HCT116 (cell line): ENCODE measurements around the gene LMAN1L. TPM values are rescaled to one million over a fixed set of nuclear protein-coding genes. Genes with fewer than 3 reads are reported as not detected.

Experiments used
- ATAC-seq: fragments of 200-7000 bp; cut with Tn5 transposase; 2 replicates; pipeline ENCODE4 v1.9.1; 2020; ENCODE audit warnings: mild to moderate bottlenecking, moderate library complexity
- BruUV-seq: library from RNA; stranded (reverse); fragments of 400-500 nt; replicated peaks from 2 replicates; lab custom pipeline; 2021; lab: Mats Ljungman, UMichigan
- CTCF ChIA-PET: fragments of 300-600 bp; sonication (Branson Sonifier 250); formaldehyde crosslinking; loops from one replicate; lab custom pipeline; 2021; ENCODE audit warnings: antibody characterized with exemption; lab: Charles Lee
- POLR2A ChIA-PET: fragments of 300-600, 350-600 bp; sonication (Branson Sonifier 250); formaldehyde crosslinking; loops from one replicate; lab custom pipeline; 2021; ENCODE audit warnings: antibody characterized with exemption; lab: Charles Lee
- RAD21 ChIA-PET, 2 experiments: fragments of 300-600 bp; sonication (Branson Sonifier 250); formaldehyde crosslinking; loops; one replicate each; lab custom pipeline; 2023; ENCODE audit warnings: low total read pairs in 2 of 2; ENCODE audit not compliant: uncharacterized antibody in 2 of 2, unreplicated experiment in 2 of 2, low non-redundant PET in 1 of 2; lab: Charles Lee
- DNase-seq: peaks from one replicate; pipeline ENCODE4 v3.0.0-alpha.2; 2010; ENCODE audit warnings: low read depth, low spot score
- H2AFZ ChIP-seq: fragments of 200-600 bp; shearing (Covaris generic), sonication (generic); 2 replicates; pipeline ENCODE4 v1.6.1; 2017; ENCODE audit warnings: low read depth, mixed run types, mixed read lengths, antibody characterized with exemption, low read length; ENCODE audit not compliant: poor library complexity, severe bottlenecking
- H3K27ac ChIP-seq: 2 replicates; pipeline ENCODE4 v1.5.1; 2012; ENCODE audit warnings: low read depth, low read length
- H3K27me3 ChIP-seq: fragments of 200-600 bp; sonication (generic); 2 replicates; pipeline ENCODE4 v1.6.1; 2016; ENCODE audit warnings: mixed run types, low read length, mixed read lengths; ENCODE audit not compliant: insufficient read depth
- H3K36me3 ChIP-seq, 2 experiments: fragments of 200-500 bp in 1 of 2; fragments of 200-600 bp in 1 of 2; sonication (Bioruptor generic) in 1 of 2; sonication (generic) in 1 of 2; 2 replicates each; pipeline versions ENCODE4 v1.5.1 to v1.6.1; 2014 to 2016; ENCODE audit warnings: low read length in 2 of 2, inconsistent platforms in 1 of 2, mixed read lengths in 1 of 2, mixed run types in 1 of 2; ENCODE audit not compliant: insufficient read depth in 2 of 2, control insufficient read depth in 1 of 2
- H3K4me1 ChIP-seq, 2 experiments: fragments of 200-600 bp in 1 of 2; sonication (generic) in 1 of 2; 2 replicates each; pipeline versions ENCODE4 v1.5.1 to v1.6.1; 2012 to 2017; ENCODE audit warnings: low read length in 2 of 2, inconsistent platforms in 1 of 2, mild to moderate bottlenecking in 1 of 2, mixed read lengths in 1 of 2, mixed run types in 1 of 2, moderate library complexity in 1 of 2; ENCODE audit not compliant: insufficient read depth in 2 of 2, control insufficient read depth in 1 of 2
- H3K4me2 ChIP-seq: fragments of 200-600 bp; sonication (generic); 2 replicates; pipeline ENCODE4 v1.6.1; 2017; ENCODE audit warnings: mixed run types, low read length, mixed read lengths
- H3K4me3 ChIP-seq, 2 experiments: fragments of 200-600 bp in 1 of 2; sonication (generic) in 1 of 2; replicated peaks in 1 of 2; 2 replicates each; pipeline ENCODE4 v1.5.1; 2011 to 2016; ENCODE audit warnings: low read length in 2 of 2, control low read depth in 1 of 2, low read depth in 1 of 2, mild to moderate bottlenecking in 1 of 2, mixed read lengths in 1 of 2, mixed run types in 1 of 2
- H3K79me2 ChIP-seq: fragments of 200-600 bp; sonication (generic); 2 replicates; pipeline ENCODE4 v1.6.1; 2017; ENCODE audit warnings: mild to moderate bottlenecking, mixed run types, low read length, moderate library complexity, mixed read lengths; ENCODE audit not compliant: insufficient read depth
- H3K9ac ChIP-seq: fragments of 200-600 bp; sonication (generic); 2 replicates; pipeline ENCODE4 v1.6.1; 2016; ENCODE audit warnings: low read length, mixed read lengths
- H3K9me2 ChIP-seq: fragments of 200-600 bp; sonication (generic), shearing (Covaris generic); 2 replicates; pipeline ENCODE4 v1.6.1; 2017; ENCODE audit warnings: mixed run types, mild to moderate bottlenecking, moderate library complexity; ENCODE audit not compliant: insufficient read depth
- H3K9me3 ChIP-seq, 2 experiments: fragments of 200-500 bp in 1 of 2; fragments of 200-600 bp in 1 of 2; sonication (Bioruptor generic) in 1 of 2; sonication (generic) in 1 of 2; 2 replicates each; pipeline ENCODE4 v1.6.1; 2014 to 2017; ENCODE audit warnings: low read length in 2 of 2, mixed read lengths in 2 of 2, inconsistent platforms in 1 of 2, low read depth in 1 of 2, mild to moderate bottlenecking in 1 of 2, mixed run types in 1 of 2, moderate library complexity in 1 of 2; ENCODE audit not compliant: control insufficient read depth in 1 of 2, insufficient read depth in 1 of 2
- H4K20me1 ChIP-seq: fragments of 200-600 bp; sonication (generic), shearing (Covaris generic); 2 replicates; pipeline ENCODE4 v1.6.1; 2017; ENCODE audit warnings: mixed run types, mild to moderate bottlenecking, moderate library complexity; ENCODE audit not compliant: insufficient read depth
- CTCF ChIP-seq, 3 experiments: fragments of 200-600 bp in 1 of 3; sonication (generic) in 1 of 3; IDR thresholded peaks in 2 of 3; conservative IDR thresholded peaks in 1 of 3; 2 replicates each; pipeline ENCODE4 v1.5.1; 2012 to 2017; ENCODE audit warnings: low read depth in 2 of 3, low read length in 2 of 3, antibody characterized with exemption in 1 of 3, borderline replicate concordance in 1 of 3, control low read depth in 1 of 3, mild to moderate bottlenecking in 1 of 3, mixed read lengths in 1 of 3, mixed run types in 1 of 3, moderate library complexity in 1 of 3; ENCODE audit not compliant: insufficient read depth in 1 of 3
- EZH2phosphoT487 ChIP-seq: fragments of 200-600 bp; IDR thresholded peaks from 2 replicates; pipeline ENCODE4 v1.6.1; 2018; ENCODE audit warnings: antibody characterized with exemption, borderline replicate concordance
- REST ChIP-seq: IDR thresholded peaks from 2 replicates; pipeline ENCODE4 v1.6.1; 2012; ENCODE audit warnings: low read depth
- SIN3A ChIP-seq: IDR thresholded peaks from 2 replicates; pipeline ENCODE4 v1.6.1; 2012; ENCODE audit warnings: low read depth
- intact Hi-C: fragments of 100-400 bp; cut with micrococcal nuclease; formaldehyde crosslinking; loops from 2 replicates; pipeline ENCODE4 v1.10.0; 2022
- total RNA-seq: library from RNA; stranded (reverse); gene quantifications from one replicate; pipeline ENCODE4 v1.2.1, GENCODE V29; 2021; ENCODE audit not compliant: unreplicated experiment

Gene LMAN1L
- total RNA-seq, 1 experiment from 2014 or later: 0.17 TPM

DNA sequence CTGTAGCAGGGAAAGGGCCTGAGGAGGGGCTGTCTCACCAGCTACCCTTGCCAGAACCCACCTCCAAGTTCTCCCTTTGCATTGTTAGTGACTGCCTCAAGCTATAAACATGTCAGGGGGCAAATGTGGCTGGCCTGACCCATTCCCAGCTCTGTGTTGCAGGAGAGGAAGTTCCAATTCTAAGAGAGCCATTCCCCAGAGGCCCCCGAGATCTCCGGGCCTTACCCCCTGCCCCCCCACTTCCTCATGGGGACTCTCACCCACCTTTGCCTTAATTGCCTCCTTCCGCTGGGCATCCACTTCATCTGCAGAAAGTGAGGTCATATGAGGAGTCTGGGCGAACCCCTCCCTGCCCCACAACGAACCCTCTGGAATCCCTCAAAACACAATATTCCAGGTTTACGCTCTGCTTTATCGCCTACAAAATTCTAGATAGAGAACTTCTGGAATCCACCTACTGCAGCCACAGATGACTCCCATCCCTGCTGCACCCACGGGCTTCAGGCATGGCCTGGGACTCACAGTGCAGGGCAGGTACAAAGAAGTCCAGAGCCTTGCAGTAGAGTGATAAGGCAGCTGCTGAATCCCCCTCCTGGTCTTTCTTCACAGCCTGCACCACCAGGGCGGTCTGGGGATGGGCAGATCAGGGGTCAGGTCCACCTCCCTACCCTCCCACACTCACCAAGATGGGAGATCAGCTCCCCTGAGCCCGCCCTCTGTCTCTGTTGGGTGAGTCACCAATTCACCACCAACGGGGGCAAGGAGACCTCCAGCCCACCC is 26.3 kb downstream of the LMAN1L start (continued):
- no peak for TF ChIP-seq REST
- no peak for TF ChIP-seq CTCF (IDR thresholded peaks at IDR 0.05 in 2 of 3, conservative IDR thresholded peaks at IDR 0.05 in 1 of 3; ENCODE audit: borderline replicate concordance in 1 of 3, insufficient read depth in 1 of 3, low read depth in 2 of 3, low read length in 2 of 3)
- no peak for TF ChIP-seq EZH2phosphoT487

DNA sequence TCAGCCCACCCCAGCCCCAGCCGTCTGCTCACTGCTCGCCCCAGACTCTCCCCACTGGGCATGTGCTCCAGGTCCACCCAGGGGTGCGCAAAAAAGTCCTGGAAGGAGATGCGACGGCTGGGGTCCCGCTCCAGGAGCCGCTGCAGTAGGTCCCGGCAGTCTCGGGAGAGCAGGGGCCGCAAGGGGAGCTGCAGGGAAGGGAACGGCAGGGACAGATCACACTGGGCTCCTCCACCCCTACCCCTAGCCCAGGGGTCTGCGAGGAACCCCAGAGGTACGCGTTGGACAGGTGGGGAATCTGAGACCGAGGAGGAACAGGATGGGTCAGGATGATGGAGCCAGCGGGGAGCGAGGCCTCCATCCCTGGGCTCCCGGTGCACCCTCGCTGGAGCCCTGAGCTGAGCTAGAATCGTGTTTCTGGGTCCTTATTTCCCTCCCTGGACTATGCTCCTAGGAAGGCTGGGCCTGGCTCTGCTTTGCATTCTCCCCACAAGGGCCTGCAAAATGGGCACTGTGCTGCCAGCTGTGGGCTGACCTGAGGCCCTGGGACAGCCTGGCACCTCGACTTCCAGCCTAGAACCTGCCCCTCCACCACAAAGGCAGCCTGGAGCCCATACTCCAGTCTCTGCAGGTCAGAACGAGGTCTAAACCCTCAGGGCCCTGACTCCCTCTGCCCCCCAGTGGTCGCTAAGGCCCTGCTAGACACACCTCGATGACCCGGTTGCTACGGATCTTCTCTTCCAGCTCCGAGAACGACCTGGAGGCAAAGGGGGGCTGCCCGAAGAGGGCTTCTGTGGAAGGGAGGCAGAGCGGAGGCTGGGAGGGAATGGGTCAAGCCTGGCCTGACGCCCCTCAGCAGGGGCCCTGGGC is 27.1 kb downstream of the LMAN1L start:
- no peaks in the 10 kb centered on the region for H3K9me3 ChIP-seq
- no peak overlapping the region for H2AFZ ChIP-seq
- peaks cover 2 to 8% of the 10 kb centered on the region in 2 experiments; a peak in 2 of 4 replicates for H3K36me3 ChIP-seq
- DNase-seq: no peak
- no peak for ATAC-seq
- peaks cover 6% of the 10 kb centered on the region; the same call in 1 of the 2 replicates for H3K79me2 ChIP-seq
- ChIA-PET RAD21 (no interaction called here), POLR2A (no interaction called here), CTCF (no interaction called here)
- H3K9ac ChIP-seq: no peak overlapping the region
- H3K4me2 ChIP-seq: no peak overlapping the region
- H3K9me2 ChIP-seq: no peaks in the 10 kb centered on the region
- H3K4me3 ChIP-seq: no peak overlapping the region
- no peak overlapping the region for H3K27ac ChIP-seq
- H3K4me1 ChIP-seq: peaks cover 9 to 26% of the 10 kb centered on the region in 2 experiments; a peak in 3 of 4 replicates
- no TSS peak for BruUV-seq
- H4K20me1 ChIP-seq: no peaks in the 10 kb centered on the region
- intact Hi-C loops: no loop called here
- H3K27me3 ChIP-seq: no peaks in the 10 kb centered on the region
- 0 out of 6 replicates have a peak, but pooled peaks of 1 of the 3 experiments have one; percentile 15 for TF ChIP-seq CTCF (IDR thresholded peaks at IDR 0.05 in 2 of 3, conservative IDR thresholded peaks at IDR 0.05 in 1 of 3; ENCODE audit: borderline replicate concordance in 1 of 3, insufficient read depth in 1 of 3, low read depth in 2 of 3, low read length in 2 of 3)
- no peak for TF ChIP-seq SIN3A
